Lower leg skin (tissue), 3 donors: Measurements from ENCODE around the gene DHX8.

Source experiments
- POLR2A ChIP-seq, 2 donors: fragments of 450-650 bp; IDR thresholded peaks; one replicate each; pipeline ENCODE4 v1.6.1; 2016 to 2017; ENCODE audit warnings: antibody characterized with exemption in 2 of 2, mild to moderate bottlenecking in 1 of 2, moderate library complexity in 1 of 2
- TF ChIP-seq, protein P1 (sequence below), 3 donors: fragments of 450-650 bp; IDR thresholded peaks; one replicate each; pipeline ENCODE4 v1.5.1; 2016; ENCODE audit warnings: antibody characterized with exemption in 3 of 3, mild to moderate bottlenecking in 3 of 3, moderate library complexity in 2 of 3

DNA sequence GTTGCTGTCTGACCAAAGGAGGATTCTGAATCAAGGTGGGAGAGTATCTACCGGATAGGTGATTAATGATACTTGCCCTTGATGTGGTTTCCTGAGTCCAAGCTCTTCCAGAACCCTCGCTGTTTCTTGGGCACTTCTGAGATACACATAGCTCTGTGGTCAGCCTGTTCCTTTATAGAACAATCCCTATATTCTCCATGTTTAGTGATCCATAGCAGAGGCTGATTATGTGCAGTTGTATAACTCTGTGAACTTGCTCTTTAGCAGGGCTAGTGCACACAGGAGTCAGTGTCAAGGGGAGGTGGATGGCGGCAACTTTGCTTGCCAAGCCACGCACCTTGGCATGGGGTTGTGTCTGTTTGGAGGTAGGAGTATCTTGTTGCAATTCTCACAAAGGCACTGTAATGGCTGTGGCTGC lies 48.9 kb upstream of the DHX8 start:
- TF ChIP-seq, protein P1, sequence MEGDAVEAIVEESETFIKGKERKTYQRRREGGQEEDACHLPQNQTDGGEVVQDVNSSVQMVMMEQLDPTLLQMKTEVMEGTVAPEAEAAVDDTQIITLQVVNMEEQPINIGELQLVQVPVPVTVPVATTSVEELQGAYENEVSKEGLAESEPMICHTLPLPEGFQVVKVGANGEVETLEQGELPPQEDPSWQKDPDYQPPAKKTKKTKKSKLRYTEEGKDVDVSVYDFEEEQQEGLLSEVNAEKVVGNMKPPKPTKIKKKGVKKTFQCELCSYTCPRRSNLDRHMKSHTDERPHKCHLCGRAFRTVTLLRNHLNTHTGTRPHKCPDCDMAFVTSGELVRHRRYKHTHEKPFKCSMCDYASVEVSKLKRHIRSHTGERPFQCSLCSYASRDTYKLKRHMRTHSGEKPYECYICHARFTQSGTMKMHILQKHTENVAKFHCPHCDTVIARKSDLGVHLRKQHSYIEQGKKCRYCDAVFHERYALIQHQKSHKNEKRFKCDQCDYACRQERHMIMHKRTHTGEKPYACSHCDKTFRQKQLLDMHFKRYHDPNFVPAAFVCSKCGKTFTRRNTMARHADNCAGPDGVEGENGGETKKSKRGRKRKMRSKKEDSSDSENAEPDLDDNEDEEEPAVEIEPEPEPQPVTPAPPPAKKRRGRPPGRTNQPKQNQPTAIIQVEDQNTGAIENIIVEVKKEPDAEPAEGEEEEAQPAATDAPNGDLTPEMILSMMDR (IDR thresholded peaks at IDR 0.05): no peak
- no peak for TF ChIP-seq POLR2A (IDR thresholded peaks at IDR 0.05)
